Heart left ventricle (tissue), 16 donors: ENCODE data around the gene RPP40. TPM values are rescaled to one million over a fixed set of nuclear protein-coding genes. Genes with fewer than 3 reads are reported as not detected.

Experiments used
- ATAC-seq, 4 donors: fragments of 200-7000 bp; cut with Tn5 transposase; one replicate each; pipeline ENCODE4 v1.9.1; 2020 to 2022; ENCODE audit warnings: moderate library complexity in 4 of 4, mild to moderate bottlenecking in 3 of 4, moderate number of reproducible peaks in 1 of 4
- DNase-seq, 5 donors: peaks; one replicate each; pipeline ENCODE4 v3.0.0-alpha.2; 2020
- H3K27ac ChIP-seq, 12 donors: fragments of 200-600 bp; sonication (generic) in 4 of 12; one replicate each; pipeline versions ENCODE4 v1.5.0 to v1.8.0; 2016 to 2022; ENCODE audit warnings: mild to moderate bottlenecking in 2 of 12
- H3K27me3 ChIP-seq, 9 donors: fragments of 200-600 bp; sonication (generic) in 2 of 9; one replicate each; pipeline versions ENCODE4 v1.5.1 to v1.8.0; 2016 to 2022; ENCODE audit warnings: mild to moderate bottlenecking in 3 of 9
- H3K36me3 ChIP-seq, 9 donors: fragments of 200-600 bp; sonication (generic) in 2 of 9; one replicate each; pipeline versions ENCODE4 v1.5.0 to v1.8.0; 2018 to 2022; ENCODE audit warnings: mild to moderate bottlenecking in 2 of 9
- H3K4me1 ChIP-seq, 12 donors: fragments of 200-600 bp; sonication (generic) in 4 of 12; one replicate each; pipeline versions ENCODE4 v1.5.0 to v1.8.0; 2016 to 2022; ENCODE audit warnings: mild to moderate bottlenecking in 3 of 12
- H3K4me3 ChIP-seq, 12 donors: fragments of 200-600 bp; sonication (generic) in 4 of 12; one replicate each; pipeline versions ENCODE4 v1.5.0 to v1.8.0; 2017 to 2022; ENCODE audit warnings: mild to moderate bottlenecking in 9 of 12, moderate library complexity in 4 of 12
- H3K9me3 ChIP-seq, 12 donors: fragments of 200-600 bp; sonication (generic) in 4 of 12; one replicate each; pipeline versions ENCODE4 v1.5.0 to v1.8.0; 2016 to 2022; ENCODE audit warnings: mild to moderate bottlenecking in 1 of 12
- CTCF ChIP-seq, 12 donors: fragments of 200-600 bp; sonication (generic) in 4 of 12; IDR thresholded peaks; one replicate each; pipeline versions ENCODE4 v1.5.0 to v1.8.0; 2018 to 2022; ENCODE audit warnings: antibody characterized with exemption in 12 of 12, mild to moderate bottlenecking in 5 of 12
- POLR2A ChIP-seq, 2 donors: fragments of 450-650 bp; IDR thresholded peaks; one replicate each; pipeline ENCODE4 v1.6.1; 2017; ENCODE audit warnings: antibody characterized with exemption in 2 of 2, mild to moderate bottlenecking in 2 of 2, moderate library complexity in 2 of 2
- WGBS, 4 donors: extraction: QIAGEN DNeasy Blood & Tissue Kit in 2 of 4; methylation state at CpG; one replicate each; pipeline versions ENCODE4 v1.1.5 to v1.1.7; 2013 to 2018; 5-methylcytosine and 5-hydroxymethylcytosine counted together
- intact Hi-C, 10 donors: fragments of 100-400 bp; cut with DNase I; formaldehyde crosslinking; loops; one replicate each; pipeline versions ENCODE4 v1.11.1 to v1.14.2; 2022
- polyA plus RNA-seq, 2 donors: library from polyadenylated mRNA; stranded (reverse); fragments of 200-250 nt; gene quantifications; one replicate each; pipeline ENCODE4 v1.2.3, GENCODE V29; 2013
- total RNA-seq, 9 donors: library from RNA; depleted of rRNA in 2 of 9; stranded (reverse); fragments of >200 nt in 2 of 9; fragmentation: NEBNext Ultra II Directional in 3 of 9; extraction: Animal tissue kit (Norgen Biotek cat#: 25700) in 3 of 9; gene quantifications; one replicate each; pipeline versions ENCODE4 v1.1.0 to v1.2.4, GENCODE V29; 2016 to 2023
- donor health status: ischemic (EF 13 %, LVEDD 7.1; RV severe dilation, severe dysfunction).
- donor health status: healthy with polysubstance abuse.
- donor health status: DM: no; HTN: yes; CAD: no.
- donor health status: DM: no; HTN: no; CAD: no.
- donor health status: ischemic (EF 25% LVEDD 6.9; RV normal size, moderate dysfunction).
- donor health status: ischemic (EF 25% LVEDD 5.7; RV mildly dilated, moderate dysfunction).
- donor health status: healthy.
- donor health status: DM: yes; HTN: yes; CAD: no.
- donor health status: ischemic (EF 35%, LVEDD 5.7; RV mildly dilated, moderate dysfunction).
- donor health status: nonischemic (EF 11% LVEDD 7.7; RV severe dilation, severe dysfunction).
- donor health status: DM: yes; HTN: yes; CAD: no.
- donor health status: PGD.
- donor health status: ischemic (EF 29% LVEDD 5.4; RV normal size, mild dysfunction).
- donor health status: nonischemic (EF 23%, LVEDD 6.1; RV moderate dilation, normal function).

Gene RPP40
- total and polyA plus RNA-seq, 11 donors: 1.8 to 13.7 (median 3.6) TPM

DNA sequence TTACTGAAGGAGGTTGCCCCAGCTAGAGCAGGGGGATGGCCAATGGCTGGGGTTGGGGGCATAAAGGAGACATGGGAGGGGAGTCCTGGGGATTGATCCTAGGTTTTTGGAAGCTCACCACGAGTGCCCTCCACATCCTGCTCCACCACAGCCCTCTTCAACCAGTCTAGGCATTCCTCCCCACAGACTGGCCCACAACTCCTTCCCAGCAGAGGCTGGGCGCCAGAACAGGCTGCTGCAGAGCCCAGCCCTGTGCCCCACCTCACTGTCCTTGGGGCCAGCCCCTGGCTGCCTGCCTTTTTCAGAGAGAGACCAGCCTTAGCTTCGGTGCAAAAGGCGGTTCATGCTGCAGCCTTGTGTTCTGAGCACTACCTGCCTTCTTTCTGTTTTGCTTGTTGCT is 16.4 kb downstream of the RPP40 start:
- H3K4me1 ChIP-seq: no peaks in the 10 kb centered on the region
- H3K9me3 ChIP-seq: no peaks in the 10 kb centered on the region
- DNase-seq: no peak
- intact Hi-C loops: no loop called here
- H3K27ac ChIP-seq: no peak overlapping the region
- H3K4me3 ChIP-seq: no peak overlapping the region
- TF ChIP-seq POLR2A (IDR thresholded peaks at IDR 0.05) (no peak), CTCF (IDR thresholded peaks at IDR 0.05) (no peak)
- H3K27me3 ChIP-seq: no peaks in the 10 kb centered on the region
- WGBS, 4 donors: 70 to 98% (median 79%) methylated on average over 4 of the region's 4 CpGs
- H3K36me3 ChIP-seq: no peaks in the 10 kb centered on the region
- peak in 1 of 4 donors; percentile 20 for ATAC-seq

DNA sequence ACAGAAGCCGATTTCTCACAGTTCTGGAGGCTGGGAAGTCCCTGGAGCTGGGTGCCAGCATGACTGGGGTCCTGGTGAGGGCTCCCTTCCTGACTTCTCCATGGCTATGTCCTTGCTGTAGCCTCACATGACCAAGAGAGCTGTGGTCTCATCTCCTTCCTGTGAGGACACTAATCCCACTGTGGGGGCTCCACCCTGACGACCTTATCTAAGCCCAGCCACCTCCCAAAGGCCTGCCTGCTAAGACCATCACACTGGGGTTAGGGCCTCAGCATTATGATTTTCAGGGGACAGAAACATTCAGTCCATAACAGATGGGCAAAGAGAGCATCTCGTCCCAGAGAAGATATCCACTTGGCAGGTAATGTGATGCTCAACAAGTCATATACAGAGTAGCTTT is 16.8 kb downstream of the RPP40 start:
- TF ChIP-seq CTCF (IDR thresholded peaks at IDR 0.05) (no peak), POLR2A (IDR thresholded peaks at IDR 0.05) (no peak)
- intact Hi-C loops: no loop called here
- H3K27me3 ChIP-seq: no peaks in the 10 kb centered on the region
- H3K4me3 ChIP-seq: no peak overlapping the region
- H3K4me1 ChIP-seq: no peaks in the 10 kb centered on the region
- 74 to 78% (median 75%) methylated on average over 3 of the region's 3 CpGs for WGBS, 4 donors
- H3K9me3 ChIP-seq: no peaks in the 10 kb centered on the region
- H3K27ac ChIP-seq: no peak overlapping the region
- ATAC-seq: no peak
- DNase-seq: no peak
- no peaks in the 10 kb centered on the region for H3K36me3 ChIP-seq

DNA sequence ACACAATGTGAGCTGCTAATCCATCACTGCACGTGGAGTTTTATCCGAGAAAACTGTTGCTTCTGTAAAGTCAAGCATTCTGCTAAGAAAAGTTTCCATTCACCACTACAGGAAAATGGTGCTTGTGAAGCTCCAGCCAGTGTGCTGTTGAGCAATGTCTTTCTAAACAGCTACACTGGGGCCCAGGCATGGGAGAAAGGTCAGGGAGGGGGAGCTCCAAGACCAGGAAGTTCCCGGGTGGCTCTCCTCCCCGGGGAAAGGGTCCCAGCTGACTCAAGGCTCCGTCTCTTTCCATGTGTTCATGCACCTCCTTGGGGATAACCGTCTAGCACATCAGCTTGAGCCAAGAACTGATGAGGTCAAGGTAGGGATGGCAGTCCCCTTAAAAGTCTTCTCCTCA is 20.5 kb downstream of the RPP40 start:
- 76 to 84% (median 81%) methylated on average over 6 of the region's 6 CpGs for WGBS, 4 donors
- intact Hi-C loops: no loop called here
- no peaks in the 10 kb centered on the region for H3K36me3 ChIP-seq
- H3K27me3 ChIP-seq: no peaks in the 10 kb centered on the region
- H3K4me1 ChIP-seq: no peaks in the 10 kb centered on the region
- no peak for TF ChIP-seq CTCF (IDR thresholded peaks at IDR 0.05)
- TF ChIP-seq POLR2A (IDR thresholded peaks at IDR 0.05): no peak
- H3K27ac ChIP-seq: no peak overlapping the region
- H3K4me3 ChIP-seq: no peak overlapping the region
- peaks cover 0 to 18% (median 6%) of the 10 kb centered on the region in 12 donors for H3K9me3 ChIP-seq
- ATAC-seq (no peak), DNase-seq (no peak)

GRCh38 chr6:4981761-4982160 is 22.1 kb downstream of the RPP40 start:
- Histone ChIP-seq H3K36me3 (no peaks in the 10 kb centered on the region), H3K9me3 (peaks cover 0 to 20% (median 6%) of the 10 kb centered on the region in 12 donors), H3K4me3 (no peak overlapping the region), H3K27ac (no peak overlapping the region), H3K4me1 (no peaks in the 10 kb centered on the region), H3K27me3 (no peaks in the 10 kb centered on the region)
- ATAC-seq (no peak), DNase-seq (no peak)
- no peak for TF ChIP-seq POLR2A (IDR thresholded peaks at IDR 0.05)
- no peak for TF ChIP-seq CTCF (IDR thresholded peaks at IDR 0.05)
- WGBS, 4 donors: 54 to 74% (median 58%) methylated on average over 6 of the region's 6 CpGs
- intact Hi-C loops: no loop called here
